HCT116 (cell line): ENCODE data around the gene SEC24D. TPM values are rescaled to one million over a fixed set of nuclear protein-coding genes. Genes with fewer than 3 reads are reported as not detected.

Source experiments
- ATAC-seq: fragments of 200-7000 bp; cut with Tn5 transposase; 2 replicates; pipeline ENCODE4 v1.9.1; 2020; ENCODE audit warnings: mild to moderate bottlenecking, moderate library complexity
- BruUV-seq: library from RNA; stranded (reverse); fragments of 400-500 nt; replicated peaks from 2 replicates; lab custom pipeline; 2021; lab: Mats Ljungman, UMichigan
- CTCF ChIA-PET: fragments of 300-600 bp; sonication (Branson Sonifier 250); formaldehyde crosslinking; loops from one replicate; lab custom pipeline; 2021; ENCODE audit warnings: antibody characterized with exemption; lab: Charles Lee
- POLR2A ChIA-PET: fragments of 300-600, 350-600 bp; sonication (Branson Sonifier 250); formaldehyde crosslinking; loops from one replicate; lab custom pipeline; 2021; ENCODE audit warnings: antibody characterized with exemption; lab: Charles Lee
- RAD21 ChIA-PET, 2 experiments: fragments of 300-600 bp; sonication (Branson Sonifier 250); formaldehyde crosslinking; loops; one replicate each; lab custom pipeline; 2023; ENCODE audit warnings: low total read pairs in 2 of 2; ENCODE audit not compliant: uncharacterized antibody in 2 of 2, unreplicated experiment in 2 of 2, low non-redundant PET in 1 of 2; lab: Charles Lee
- DNase-seq: peaks from one replicate; pipeline ENCODE4 v3.0.0-alpha.2; 2010; ENCODE audit warnings: low read depth, low spot score
- H2AFZ ChIP-seq: fragments of 200-600 bp; shearing (Covaris generic), sonication (generic); 2 replicates; pipeline ENCODE4 v1.6.1; 2017; ENCODE audit warnings: low read depth, mixed run types, mixed read lengths, antibody characterized with exemption, low read length; ENCODE audit not compliant: poor library complexity, severe bottlenecking
- H3K27ac ChIP-seq: 2 replicates; pipeline ENCODE4 v1.5.1; 2012; ENCODE audit warnings: low read depth, low read length
- H3K27me3 ChIP-seq: fragments of 200-600 bp; sonication (generic); 2 replicates; pipeline ENCODE4 v1.6.1; 2016; ENCODE audit warnings: mixed run types, low read length, mixed read lengths; ENCODE audit not compliant: insufficient read depth
- H3K36me3 ChIP-seq, 2 experiments: fragments of 200-500 bp in 1 of 2; fragments of 200-600 bp in 1 of 2; sonication (Bioruptor generic) in 1 of 2; sonication (generic) in 1 of 2; 2 replicates each; pipeline versions ENCODE4 v1.5.1 to v1.6.1; 2014 to 2016; ENCODE audit warnings: low read length in 2 of 2, inconsistent platforms in 1 of 2, mixed read lengths in 1 of 2, mixed run types in 1 of 2; ENCODE audit not compliant: insufficient read depth in 2 of 2, control insufficient read depth in 1 of 2
- H3K4me1 ChIP-seq, 2 experiments: fragments of 200-600 bp in 1 of 2; sonication (generic) in 1 of 2; 2 replicates each; pipeline versions ENCODE4 v1.5.1 to v1.6.1; 2012 to 2017; ENCODE audit warnings: low read length in 2 of 2, inconsistent platforms in 1 of 2, mild to moderate bottlenecking in 1 of 2, mixed read lengths in 1 of 2, mixed run types in 1 of 2, moderate library complexity in 1 of 2; ENCODE audit not compliant: insufficient read depth in 2 of 2, control insufficient read depth in 1 of 2
- H3K4me2 ChIP-seq: fragments of 200-600 bp; sonication (generic); 2 replicates; pipeline ENCODE4 v1.6.1; 2017; ENCODE audit warnings: mixed run types, low read length, mixed read lengths
- H3K4me3 ChIP-seq, 2 experiments: fragments of 200-600 bp in 1 of 2; sonication (generic) in 1 of 2; replicated peaks in 1 of 2; 2 replicates each; pipeline ENCODE4 v1.5.1; 2011 to 2016; ENCODE audit warnings: low read length in 2 of 2, control low read depth in 1 of 2, low read depth in 1 of 2, mild to moderate bottlenecking in 1 of 2, mixed read lengths in 1 of 2, mixed run types in 1 of 2
- H3K79me2 ChIP-seq: fragments of 200-600 bp; sonication (generic); 2 replicates; pipeline ENCODE4 v1.6.1; 2017; ENCODE audit warnings: mild to moderate bottlenecking, mixed run types, low read length, moderate library complexity, mixed read lengths; ENCODE audit not compliant: insufficient read depth
- H3K9ac ChIP-seq: fragments of 200-600 bp; sonication (generic); 2 replicates; pipeline ENCODE4 v1.6.1; 2016; ENCODE audit warnings: low read length, mixed read lengths
- H3K9me2 ChIP-seq: fragments of 200-600 bp; sonication (generic), shearing (Covaris generic); 2 replicates; pipeline ENCODE4 v1.6.1; 2017; ENCODE audit warnings: mixed run types, mild to moderate bottlenecking, moderate library complexity; ENCODE audit not compliant: insufficient read depth
- H3K9me3 ChIP-seq, 2 experiments: fragments of 200-500 bp in 1 of 2; fragments of 200-600 bp in 1 of 2; sonication (Bioruptor generic) in 1 of 2; sonication (generic) in 1 of 2; 2 replicates each; pipeline ENCODE4 v1.6.1; 2014 to 2017; ENCODE audit warnings: low read length in 2 of 2, mixed read lengths in 2 of 2, inconsistent platforms in 1 of 2, low read depth in 1 of 2, mild to moderate bottlenecking in 1 of 2, mixed run types in 1 of 2, moderate library complexity in 1 of 2; ENCODE audit not compliant: control insufficient read depth in 1 of 2, insufficient read depth in 1 of 2
- H4K20me1 ChIP-seq: fragments of 200-600 bp; sonication (generic), shearing (Covaris generic); 2 replicates; pipeline ENCODE4 v1.6.1; 2017; ENCODE audit warnings: mixed run types, mild to moderate bottlenecking, moderate library complexity; ENCODE audit not compliant: insufficient read depth
- CTCF ChIP-seq, 3 experiments: fragments of 200-600 bp in 1 of 3; sonication (generic) in 1 of 3; IDR thresholded peaks in 2 of 3; conservative IDR thresholded peaks in 1 of 3; 2 replicates each; pipeline ENCODE4 v1.5.1; 2012 to 2017; ENCODE audit warnings: low read depth in 2 of 3, low read length in 2 of 3, antibody characterized with exemption in 1 of 3, borderline replicate concordance in 1 of 3, control low read depth in 1 of 3, mild to moderate bottlenecking in 1 of 3, mixed read lengths in 1 of 3, mixed run types in 1 of 3, moderate library complexity in 1 of 3; ENCODE audit not compliant: insufficient read depth in 1 of 3
- EGR1 ChIP-seq: IDR thresholded peaks from 2 replicates; pipeline ENCODE4 v1.6.1; 2012; ENCODE audit warnings: low read depth
- EZH2 ChIP-seq: fragments of 200-600 bp; sonication (generic); IDR thresholded peaks from 2 replicates; pipeline ENCODE4 v1.6.1; 2017; ENCODE audit warnings: antibody characterized with exemption, mixed run types
- EZH2phosphoT487 ChIP-seq: fragments of 200-600 bp; IDR thresholded peaks from 2 replicates; pipeline ENCODE4 v1.6.1; 2018; ENCODE audit warnings: antibody characterized with exemption, borderline replicate concordance
- FOSL1 ChIP-seq: IDR thresholded peaks from 2 replicates; pipeline ENCODE4 v1.6.1; 2012; ENCODE audit warnings: low read depth
- JUND ChIP-seq: IDR thresholded peaks from 2 replicates; pipeline ENCODE4 v1.6.1; 2012
- MAX ChIP-seq: IDR thresholded peaks from 2 replicates; pipeline ENCODE4 v1.6.1; 2012
- RAD21 ChIP-seq: IDR thresholded peaks from 2 replicates; pipeline ENCODE4 v1.6.1; 2012; ENCODE audit warnings: low read depth, mild to moderate bottlenecking
- SP1 ChIP-seq: IDR thresholded peaks from 2 replicates; pipeline ENCODE4 v1.6.1; 2012; ENCODE audit warnings: low read depth
- YY1 ChIP-seq: IDR thresholded peaks from 2 replicates; pipeline ENCODE4 v1.6.1; 2011; ENCODE audit warnings: low read length, low read depth, moderate library complexity, mild to moderate bottlenecking; ENCODE audit not compliant: insufficient replicate concordance; ENCODE audit errors: extremely low read depth
- ZFX ChIP-seq: fragments of 450-650 bp; IDR thresholded peaks from 2 replicates; pipeline ENCODE4 v1.6.1; 2017
- ZNF274 ChIP-seq: fragments of 200-500 bp; sonication (Bioruptor generic); IDR thresholded peaks from 2 replicates; pipeline ENCODE4 v1.6.1; 2014; ENCODE audit warnings: mild to moderate bottlenecking, low read depth, low read length, inconsistent platforms
- intact Hi-C: fragments of 100-400 bp; cut with micrococcal nuclease; formaldehyde crosslinking; loops from 2 replicates; pipeline ENCODE4 v1.10.0; 2022
- total RNA-seq: library from RNA; stranded (reverse); gene quantifications from one replicate; pipeline ENCODE4 v1.2.1, GENCODE V29; 2021; ENCODE audit not compliant: unreplicated experiment
- TF ChIP-seq, protein P1 (sequence below): IDR thresholded peaks from 2 replicates; pipeline ENCODE4 v1.6.1; 2012; ENCODE audit warnings: low read depth

Gene SEC24D
- total RNA-seq, 1 experiment from 2014 or later = 28.5 TPM

- no peaks in the 10 kb centered on the region for H3K9me2 ChIP-seq
- BruUV-seq = no TSS peak
- intact Hi-C loops = no loop called here
- H3K9ac ChIP-seq = no peak overlapping the region
- no peaks in the 10 kb centered on the region for H4K20me1 ChIP-seq
- no peaks in the 10 kb centered on the region for H3K9me3 ChIP-seq
- CTCF ChIA-PET = no interaction called here
- H2AFZ ChIP-seq = no peak overlapping the region
- TF ChIP-seq JUND (no peak), ZFX (no peak), RAD21 (no peak), SP1 (no peak), EZH2phosphoT487 (no peak), EGR1 (no peak), FOSL1 (no peak), MAX (no peak), ZNF274 (no peak), EZH2 (no peak), YY1 (no peak), CTCF (IDR thresholded peaks at IDR 0.05 in 2 of 3, conservative IDR thresholded peaks at IDR 0.05 in 1 of 3; ENCODE audit: borderline replicate concordance in 1 of 3, insufficient read depth in 1 of 3, low read depth in 2 of 3, low read length in 2 of 3) (no peak)
- TF ChIP-seq, protein P1, sequence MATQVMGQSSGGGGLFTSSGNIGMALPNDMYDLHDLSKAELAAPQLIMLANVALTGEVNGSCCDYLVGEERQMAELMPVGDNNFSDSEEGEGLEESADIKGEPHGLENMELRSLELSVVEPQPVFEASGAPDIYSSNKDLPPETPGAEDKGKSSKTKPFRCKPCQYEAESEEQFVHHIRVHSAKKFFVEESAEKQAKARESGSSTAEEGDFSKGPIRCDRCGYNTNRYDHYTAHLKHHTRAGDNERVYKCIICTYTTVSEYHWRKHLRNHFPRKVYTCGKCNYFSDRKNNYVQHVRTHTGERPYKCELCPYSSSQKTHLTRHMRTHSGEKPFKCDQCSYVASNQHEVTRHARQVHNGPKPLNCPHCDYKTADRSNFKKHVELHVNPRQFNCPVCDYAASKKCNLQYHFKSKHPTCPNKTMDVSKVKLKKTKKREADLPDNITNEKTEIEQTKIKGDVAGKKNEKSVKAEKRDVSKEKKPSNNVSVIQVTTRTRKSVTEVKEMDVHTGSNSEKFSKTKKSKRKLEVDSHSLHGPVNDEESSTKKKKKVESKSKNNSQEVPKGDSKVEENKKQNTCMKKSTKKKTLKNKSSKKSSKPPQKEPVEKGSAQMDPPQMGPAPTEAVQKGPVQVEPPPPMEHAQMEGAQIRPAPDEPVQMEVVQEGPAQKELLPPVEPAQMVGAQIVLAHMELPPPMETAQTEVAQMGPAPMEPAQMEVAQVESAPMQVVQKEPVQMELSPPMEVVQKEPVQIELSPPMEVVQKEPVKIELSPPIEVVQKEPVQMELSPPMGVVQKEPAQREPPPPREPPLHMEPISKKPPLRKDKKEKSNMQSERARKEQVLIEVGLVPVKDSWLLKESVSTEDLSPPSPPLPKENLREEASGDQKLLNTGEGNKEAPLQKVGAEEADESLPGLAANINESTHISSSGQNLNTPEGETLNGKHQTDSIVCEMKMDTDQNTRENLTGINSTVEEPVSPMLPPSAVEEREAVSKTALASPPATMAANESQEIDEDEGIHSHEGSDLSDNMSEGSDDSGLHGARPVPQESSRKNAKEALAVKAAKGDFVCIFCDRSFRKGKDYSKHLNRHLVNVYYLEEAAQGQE = no peak
- TF ChIP-seq, all 23 proteins: peak for 0
- Histone ChIP-seq H3K4me2 (no peak overlapping the region), H3K27me3 (no peaks in the 10 kb centered on the region), H3K79me2 (no peaks in the 10 kb centered on the region), H3K4me3 (no peak overlapping the region), H3K4me1 (no peaks in the 10 kb centered on the region), H3K27ac (no peak overlapping the region), H3K36me3 (peaks cover 0 to 14% of the 10 kb centered on the region in 2 experiments; a peak in 1 of 4 replicates)
- RAD21 ChIA-PET = no interaction called here
- no peak for DNase-seq
- no peak for ATAC-seq
- POLR2A ChIA-PET = no interaction called here
Observed at GRCh38 chr4:118730683-118731082, 105.2 kb downstream of the SEC24D start.
